Neural cell (in vitro differentiated cells): Measurements from ENCODE around the gene LIPC. TPM values are rescaled to one million over a fixed set of nuclear protein-coding genes. Genes with fewer than 3 reads are reported as not detected.

Source experiments
- H2AFZ ChIP-seq: fragments of 200-600, 300-800 bp; sonication (generic), shearing (Covaris generic); 2 replicates; pipeline ENCODE4 v1.6.0; 2014; ENCODE audit warnings: low read depth, mild to moderate bottlenecking, antibody characterized with exemption, low read length, moderate library complexity
- H3F3A ChIP-seq: fragments of 200-600 bp; shearing (Covaris generic); 2 replicates; pipeline ENCODE4 v1.6.1; 2016; ENCODE audit warnings: mild to moderate bottlenecking, moderate library complexity, mixed read lengths, antibody characterized with exemption, low read length; ENCODE audit not compliant: insufficient read depth, poor library complexity, severe bottlenecking
- H3K27ac ChIP-seq: fragments of 200-600, 300-800 bp; sonication (generic), shearing (Covaris generic); 2 replicates; pipeline ENCODE4 v1.5.1; 2014; ENCODE audit warnings: mild to moderate bottlenecking, low read length, moderate library complexity
- H3K27me3 ChIP-seq: fragments of 300-800, 200-600 bp; sonication (generic), shearing (Covaris generic); 2 replicates; pipeline ENCODE4 v1.6.0; 2014; ENCODE audit warnings: mild to moderate bottlenecking, low read depth, low read length, moderate library complexity; ENCODE audit not compliant: insufficient read depth
- H3K36me3 ChIP-seq: fragments of 300-800, 200-600 bp; sonication (generic), shearing (Covaris generic); 2 replicates; pipeline ENCODE4 v1.5.1; 2014; ENCODE audit warnings: mild to moderate bottlenecking, antibody characterized with exemption, low read length, moderate library complexity; ENCODE audit not compliant: insufficient read depth
- H3K4me2 ChIP-seq: fragments of 300-800, 200-600 bp; sonication (generic), shearing (Covaris generic); 2 replicates; pipeline ENCODE4 v1.6.0; 2014; ENCODE audit warnings: mild to moderate bottlenecking, low read length
- H3K4me3 ChIP-seq: fragments of 300-800, 200-600 bp; sonication (generic), shearing (Covaris generic); 2 replicates; pipeline ENCODE4 v1.5.1; 2014; ENCODE audit warnings: mild to moderate bottlenecking, low read length, moderate library complexity
- H3K79me2 ChIP-seq: fragments of 200-600 bp; shearing (Covaris generic); replicated peaks from 2 replicates; pipeline ENCODE4 v1.6.0; 2014; ENCODE audit warnings: mild to moderate bottlenecking, low read length, moderate library complexity; ENCODE audit not compliant: insufficient read depth
- H3K9ac ChIP-seq: fragments of 300-800, 200-600 bp; sonication (generic), shearing (Covaris generic); 2 replicates; pipeline ENCODE4 v1.6.1; 2016; ENCODE audit warnings: mild to moderate bottlenecking, low read length, mixed read lengths
- H3K9me2 ChIP-seq: fragments of 200-600 bp; shearing (Covaris generic); 2 replicates; pipeline ENCODE4 v1.6.1; 2016; ENCODE audit warnings: mild to moderate bottlenecking, low read length, mixed read lengths; ENCODE audit not compliant: insufficient read depth
- H3K9me3 ChIP-seq: fragments of 200-600, 300-800 bp; sonication (generic), shearing (Covaris generic); 2 replicates; pipeline ENCODE4 v1.6.1; 2016; ENCODE audit warnings: mild to moderate bottlenecking, mixed run types, low read length, moderate library complexity, mixed read lengths
- H4K20me1 ChIP-seq: fragments of 200-600 bp; shearing (Covaris generic); 2 replicates; pipeline ENCODE4 v1.6.1; 2016; ENCODE audit warnings: mild to moderate bottlenecking, mixed run types; ENCODE audit not compliant: insufficient read depth
- CTCF ChIP-seq: fragments of 450-650 bp; IDR thresholded peaks from 2 replicates; pipeline ENCODE4 v1.5.1; 2014; ENCODE audit warnings: antibody characterized with exemption, mild to moderate bottlenecking, moderate library complexity; ENCODE audit not compliant: poor library complexity, severe bottlenecking
- EP300 ChIP-seq: fragments of 450-650 bp; conservative IDR thresholded peaks from 2 replicates; pipeline ENCODE4 v1.6.1; 2014; ENCODE audit warnings: antibody characterized with exemption, mild to moderate bottlenecking, moderate library complexity; ENCODE audit not compliant: poor library complexity, severe bottlenecking
- EZH2 ChIP-seq: fragments of 200-600, 300-800 bp; shearing (Covaris generic), sonication (generic); IDR thresholded peaks from 2 replicates; pipeline ENCODE4 v1.6.1; 2014; ENCODE audit warnings: antibody characterized with exemption, low read length, borderline replicate concordance, mild to moderate bottlenecking; ENCODE audit not compliant: insufficient read depth, poor library complexity, severe bottlenecking
- MXI1 ChIP-seq: fragments of 450-650 bp; conservative IDR thresholded peaks from 2 replicates; pipeline ENCODE4 v1.6.1; 2014; ENCODE audit warnings: antibody characterized with exemption, mild to moderate bottlenecking; ENCODE audit not compliant: poor library complexity, severe bottlenecking
- POLR2AphosphoS5 ChIP-seq: IDR thresholded peaks from 2 replicates; pipeline ENCODE4 v1.6.1; 2012
- RAD21 ChIP-seq: fragments of 450-650 bp; conservative IDR thresholded peaks from 2 replicates; pipeline ENCODE4 v1.6.1; 2014; ENCODE audit warnings: antibody characterized with exemption, mild to moderate bottlenecking, moderate library complexity
- REST ChIP-seq: IDR thresholded peaks from 2 replicates; pipeline ENCODE4 v1.6.1; 2012; ENCODE audit warnings: borderline replicate concordance
- SMC3 ChIP-seq: fragments of 450-650 bp; conservative IDR thresholded peaks from 2 replicates; pipeline ENCODE4 v1.6.1; 2014; ENCODE audit warnings: antibody characterized with exemption, mild to moderate bottlenecking, moderate library complexity; ENCODE audit not compliant: poor library complexity
- TAF1 ChIP-seq: IDR thresholded peaks from 2 replicates; pipeline ENCODE4 v1.6.1; 2012; ENCODE audit warnings: low read depth
- polyA minus RNA-seq: library from RNA; depleted of rRNA, polyadenylated mRNA; stranded (reverse); fragments of >200 nt; gene quantifications from 2 replicates; pipeline ENCODE4 v1.2.3, GENCODE V29; 2014
- polyA plus RNA-seq: library from polyadenylated mRNA; depleted of rRNA; stranded (reverse); fragments of >200 nt; gene quantifications from 2 replicates; pipeline ENCODE4 v1.2.3, GENCODE V29; 2014

LIPC gene
- polyA plus RNA-seq = not detected in 2 replicates
- not detected in 2 replicates for polyA minus RNA-seq

- Histone ChIP-seq H2AFZ (no peak within 1 kb of the TSS), H3K4me3 (no peak within 1 kb of the TSS)
Observed at GRCh38 chr15:58431221-58432149, at the start of gene LIPC. TSS of gene LIPC (plus strand) at chr15:58431991. CDS start at chr15:58432033, 42 bp downstream.

More at GRCh38 chr15:58431221-58432149, at the start of gene LIPC:
- TF ChIP-seq RAD21 = no peak
- no peak for TF ChIP-seq CTCF
- TF ChIP-seq EZH2 = no peak
- TF ChIP-seq MXI1 = no peak
- no peak for TF ChIP-seq REST
- no peak for TF ChIP-seq EP300
- TF ChIP-seq SMC3 = no peak
- no peak for TF ChIP-seq TAF1
- no peak for TF ChIP-seq POLR2AphosphoS5
- Histone ChIP-seq H3K27me3 (no peaks in the 10 kb centered on the region), H3K4me2 (no peak within 1 kb of the TSS), H3F3A (no peaks in the 10 kb centered on the region), H4K20me1 (no peaks in the 10 kb centered on the region), H3K27ac (no peak within 1 kb of the TSS), H3K36me3 (no peaks in the 10 kb centered on the region), H3K9ac (no peak within 1 kb of the TSS), H3K9me2 (no peaks in the 10 kb centered on the region), H3K79me2 (no peaks in the 10 kb centered on the region), H3K9me3 (no peaks in the 10 kb centered on the region)
